ENCODE data around the gene DNMBP.
A peak's percentile ranks its signal among the peaks of the same experiment; 100 is the strongest.
"Not testable (repeated sequence)": the region's sequence is repeated elsewhere in the genome, so short reads cannot be mapped to it uniquely, and the experiment has no call there.

The DNMBP gene

GRCh38 chr10:99993701-99994689, 15.8 kb downstream of the DNMBP start:
- DNase-seq (ENCODE audit: low spot score): peak; percentile 29

DNA sequence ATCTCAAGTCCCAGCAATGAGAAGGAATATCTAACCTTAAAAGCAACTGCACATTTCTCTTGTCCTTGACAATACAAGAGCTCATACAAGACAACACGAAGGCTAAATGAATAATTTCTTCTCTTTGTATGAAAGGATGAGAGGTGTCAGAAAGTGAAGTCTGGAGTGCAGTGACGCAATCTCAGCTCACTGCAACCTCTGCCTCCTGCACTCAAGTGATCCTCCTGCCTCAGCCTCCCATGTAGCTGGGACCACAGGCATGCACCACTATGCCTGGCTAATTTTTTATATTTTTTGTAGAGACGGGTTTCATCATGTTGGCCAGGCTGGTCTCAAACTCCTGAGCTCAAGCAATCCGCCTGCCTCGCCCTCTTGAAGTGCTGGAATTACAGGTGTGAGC, 24.1 kb downstream of the DNMBP start:
- not testable (repeated sequence) for DNase-seq (ENCODE audit: low spot score)

DNA sequence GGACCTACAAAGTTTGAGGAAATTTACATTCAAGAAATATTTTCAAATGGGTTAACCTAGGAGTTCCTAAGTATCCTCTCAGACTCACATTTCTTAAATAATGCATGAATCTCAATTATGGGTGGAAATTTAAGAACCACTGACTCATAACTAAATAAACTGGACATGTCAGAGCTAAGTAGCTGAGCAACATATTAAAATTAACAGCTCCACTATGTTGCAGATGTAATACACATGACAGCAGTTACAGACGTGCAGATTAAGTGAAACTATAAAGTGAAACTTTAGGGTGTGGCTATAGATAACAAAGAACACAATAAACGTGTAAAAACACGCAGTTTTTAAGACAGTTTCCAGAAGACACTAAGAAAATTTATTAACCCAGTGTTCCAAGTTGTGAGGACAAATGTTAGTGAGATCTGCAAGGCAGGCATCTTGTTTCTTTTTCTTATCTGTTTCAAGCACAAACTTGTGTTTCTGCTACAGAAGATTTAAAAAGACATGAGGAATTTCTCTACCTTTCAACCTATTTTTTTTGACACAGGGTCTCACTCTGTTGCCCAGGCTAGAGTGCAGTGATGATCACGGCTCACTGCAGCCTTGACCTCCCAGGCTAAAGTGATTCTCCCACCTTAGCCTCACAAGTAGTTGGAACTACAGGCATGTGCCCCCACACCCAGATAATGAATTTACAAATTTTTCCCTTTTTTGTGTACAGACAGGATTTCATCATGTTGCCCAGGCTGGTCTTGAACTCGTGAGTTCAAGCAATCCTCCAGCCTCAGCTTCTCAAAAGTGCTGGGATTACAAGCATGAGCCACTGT, 25.3 kb downstream of the DNMBP start:
- no peak for DNase-seq (ENCODE audit: low spot score)

DNA sequence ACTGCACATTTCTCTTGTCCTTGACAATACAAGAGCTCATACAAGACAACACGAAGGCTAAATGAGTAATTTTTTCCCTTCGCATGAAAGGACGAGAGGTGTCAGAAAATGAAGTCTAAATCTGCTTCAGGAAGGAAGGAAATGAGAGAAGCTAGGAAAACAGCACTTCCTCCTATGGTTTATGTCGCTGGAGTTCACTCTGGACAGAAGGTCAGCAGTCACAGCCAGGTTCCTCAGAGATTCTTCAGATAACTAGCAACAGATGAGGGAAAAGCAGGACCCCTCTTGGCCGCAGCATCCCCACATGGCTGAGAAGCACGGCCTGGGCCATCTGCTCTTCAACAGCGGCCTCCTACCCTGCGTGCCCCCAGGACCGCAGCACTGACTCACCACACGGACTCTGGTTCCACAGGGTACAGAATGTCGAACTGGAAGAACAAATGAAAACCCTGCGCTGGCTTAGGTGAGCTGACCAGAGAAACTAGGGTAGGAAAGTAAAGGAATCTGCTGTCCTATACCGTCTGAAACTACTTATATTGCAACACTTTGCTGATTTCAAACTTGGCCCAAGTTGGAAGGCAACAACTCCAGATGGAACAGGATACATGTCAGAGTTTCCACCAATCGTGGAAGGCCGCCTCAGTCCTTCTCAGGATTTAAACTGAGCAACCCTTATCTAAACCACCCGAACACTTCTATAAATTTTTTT, 26.3 kb downstream of the DNMBP start:
- no peak for DNase-seq (ENCODE audit: low spot score)

GRCh38 chr10:99982728-99983127, 27.0 kb downstream of the DNMBP start:
- DNase-seq (ENCODE audit: low spot score): no peak

- no peak for DNase-seq (ENCODE audit: low spot score)
These were observed 28.1 kb downstream of the DNMBP start for GRCh38 chr10:99981581-99982199.

GRCh38 chr10:99979066-99979685, 30.6 kb downstream of the DNMBP start:
- DNase-seq (ENCODE audit: low spot score): no peak

DNA sequence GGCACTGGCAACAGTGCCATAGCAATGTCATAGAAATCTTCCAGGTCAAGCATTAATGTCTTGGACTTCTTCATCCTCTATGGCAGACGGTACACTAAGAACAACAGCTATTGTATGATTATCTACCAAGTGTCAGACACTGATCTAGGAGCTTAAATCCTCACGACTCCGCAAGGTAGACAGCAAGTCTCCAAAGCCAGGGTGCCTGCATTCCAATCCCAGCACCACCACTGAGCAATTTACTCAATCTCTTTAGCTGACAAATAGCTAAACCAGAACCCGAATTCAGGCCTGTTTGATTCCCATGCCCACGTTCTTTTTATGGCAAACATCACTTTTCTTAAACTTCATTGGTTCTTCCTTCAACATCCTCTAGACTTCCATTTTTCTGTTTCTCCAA, 31.8 kb downstream of the DNMBP start:
- no peak for DNase-seq (ENCODE audit: low spot score)

GRCh38 chr10:99976886-99977665, 32.7 kb downstream of the DNMBP start:
- DNase-seq (ENCODE audit: low spot score): no peak

DNA sequence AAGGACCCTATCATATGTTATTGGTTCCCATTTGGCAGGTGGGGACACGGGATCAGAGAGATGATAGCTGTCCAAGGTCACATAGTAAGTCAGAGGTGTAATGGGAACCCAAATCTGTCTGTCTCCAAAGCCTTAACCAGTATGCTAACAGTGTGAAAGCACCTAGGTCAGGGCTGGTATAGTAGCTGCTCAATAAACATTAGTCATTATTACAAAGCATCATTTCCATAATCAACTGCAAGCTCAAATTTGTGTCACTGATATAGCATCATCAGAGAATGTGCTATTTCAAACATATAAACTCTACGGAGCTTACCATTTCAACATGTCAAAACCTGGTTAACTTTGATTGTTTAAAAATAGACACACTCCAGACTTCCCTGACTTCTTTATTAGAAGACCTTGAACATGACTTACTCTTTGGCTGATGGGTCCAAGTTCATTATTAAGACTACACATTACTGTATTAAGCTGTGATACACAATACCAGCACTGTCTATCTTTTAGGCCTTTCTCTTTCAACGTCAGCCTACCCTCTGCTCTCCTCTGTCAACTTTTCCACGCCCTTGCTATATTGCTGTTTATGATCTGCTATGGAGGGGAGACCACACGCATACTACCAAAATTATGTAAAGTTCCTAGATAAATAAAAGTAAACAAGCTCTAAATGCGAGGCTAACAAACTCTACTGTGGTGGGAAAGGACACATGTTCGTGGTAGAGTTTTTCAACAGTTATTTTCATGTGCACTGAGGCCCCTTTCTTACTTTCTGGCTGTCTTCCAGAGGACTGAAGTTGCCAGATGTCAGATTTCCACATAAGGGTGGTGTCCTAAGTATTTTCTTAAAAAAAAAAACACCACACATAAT, 33.6 kb downstream of the DNMBP start:
- no peak for DNase-seq (ENCODE audit: low spot score)

DNA sequence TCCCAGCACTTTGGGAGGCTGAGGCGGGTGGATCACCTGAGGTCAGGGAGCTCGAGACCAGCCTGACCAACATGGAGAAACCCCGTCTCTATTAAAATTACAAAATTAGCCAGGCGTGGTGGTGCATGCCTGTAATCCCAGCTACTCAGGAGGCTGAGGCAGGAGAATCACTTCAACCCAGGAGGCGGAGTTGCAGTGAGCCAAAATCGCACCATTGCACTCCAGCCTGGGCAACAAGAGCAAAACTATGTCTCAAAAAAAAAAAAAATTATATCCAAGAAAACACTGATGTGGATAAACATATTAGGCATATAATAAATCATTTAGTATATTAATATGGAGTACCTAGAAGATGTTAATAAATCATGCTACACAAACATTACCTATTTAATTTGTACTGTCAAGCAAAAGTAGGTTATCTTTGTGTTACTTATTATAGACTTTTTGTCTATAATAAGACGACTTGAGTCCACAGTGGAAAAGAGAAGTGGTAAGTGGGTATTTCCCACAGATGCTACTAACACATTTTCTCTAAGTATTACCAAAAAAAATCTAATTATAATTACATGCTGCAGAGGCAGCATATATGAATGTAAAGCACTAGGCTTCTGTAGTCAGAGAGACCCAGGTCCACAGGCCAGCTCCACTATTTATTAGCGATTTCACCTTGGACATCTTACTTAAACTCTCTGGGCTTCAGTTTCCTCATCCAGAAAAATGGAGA, 34.5 kb downstream of the DNMBP start:
- no peak for DNase-seq (ENCODE audit: low spot score)

- no peak for DNase-seq (ENCODE audit: low spot score)
These were observed 36.6 kb downstream of the DNMBP start for GRCh38 chr10:99973190-99973589.

DNA sequence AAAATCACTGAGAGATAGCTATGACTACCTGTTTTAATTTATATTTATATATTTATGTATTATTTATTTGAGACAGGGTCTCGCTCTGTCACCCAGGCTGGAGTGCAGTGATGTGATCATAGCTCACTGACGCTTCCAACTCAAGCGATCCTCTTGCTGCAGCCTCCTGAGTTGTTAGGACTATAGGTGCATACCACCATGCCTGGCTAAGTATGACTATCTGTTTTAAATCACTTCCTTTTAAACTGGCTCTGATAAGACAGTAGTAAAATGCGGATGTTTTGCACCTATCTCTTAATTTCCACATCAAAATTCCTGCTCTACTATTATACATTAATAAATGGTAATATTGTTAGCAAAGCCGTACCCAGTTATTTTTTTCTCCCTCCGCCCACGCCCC, 41.8 kb downstream of the DNMBP start:
- no peak for DNase-seq (ENCODE audit: low spot score)

DNA sequence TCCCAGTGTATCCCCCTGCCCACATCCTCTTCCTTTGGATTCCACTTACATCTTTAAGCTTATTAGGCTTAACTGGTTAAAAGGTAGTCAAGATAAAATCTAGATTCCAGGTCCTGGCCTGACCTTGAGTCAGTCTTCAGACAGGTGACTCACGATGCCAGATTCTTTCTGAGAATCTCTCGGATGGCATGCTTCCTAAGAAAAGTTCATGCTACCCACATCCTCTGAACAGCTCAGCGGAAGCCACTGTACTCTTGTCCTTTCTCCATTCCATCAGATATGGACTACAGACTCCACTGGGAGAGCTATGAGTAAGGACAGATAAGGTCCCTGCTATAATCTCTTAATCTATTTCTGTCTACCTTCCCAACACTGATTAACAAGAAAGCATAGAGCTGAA, 43.4 kb downstream of the DNMBP start:
- DNase-seq (ENCODE audit: low spot score): no peak

DNA sequence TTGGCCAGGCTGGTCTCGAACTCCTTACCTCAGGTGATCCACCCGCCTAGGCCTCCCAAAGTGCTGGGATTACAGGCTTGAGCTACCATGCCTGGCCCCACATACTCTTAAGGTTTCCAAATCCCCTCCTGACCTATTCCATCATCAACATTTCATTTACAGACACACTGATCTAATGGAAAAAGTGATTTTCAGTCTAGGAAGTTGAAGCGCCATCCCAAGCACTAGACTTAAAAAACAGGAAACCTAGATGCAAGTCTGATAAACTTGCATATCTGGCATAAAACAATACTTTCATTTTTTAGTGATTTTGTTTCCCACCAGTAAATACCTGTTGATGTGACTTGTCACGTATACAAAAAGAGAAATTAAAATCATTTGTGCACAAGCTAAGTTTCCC, 44.0 kb downstream of the DNMBP start:
- DNase-seq (ENCODE audit: low spot score): no peak

GRCh38 chr10:99964791-99965190, 45.0 kb downstream of the DNMBP start:
- DNase-seq (ENCODE audit: low spot score): no peak

DNA sequence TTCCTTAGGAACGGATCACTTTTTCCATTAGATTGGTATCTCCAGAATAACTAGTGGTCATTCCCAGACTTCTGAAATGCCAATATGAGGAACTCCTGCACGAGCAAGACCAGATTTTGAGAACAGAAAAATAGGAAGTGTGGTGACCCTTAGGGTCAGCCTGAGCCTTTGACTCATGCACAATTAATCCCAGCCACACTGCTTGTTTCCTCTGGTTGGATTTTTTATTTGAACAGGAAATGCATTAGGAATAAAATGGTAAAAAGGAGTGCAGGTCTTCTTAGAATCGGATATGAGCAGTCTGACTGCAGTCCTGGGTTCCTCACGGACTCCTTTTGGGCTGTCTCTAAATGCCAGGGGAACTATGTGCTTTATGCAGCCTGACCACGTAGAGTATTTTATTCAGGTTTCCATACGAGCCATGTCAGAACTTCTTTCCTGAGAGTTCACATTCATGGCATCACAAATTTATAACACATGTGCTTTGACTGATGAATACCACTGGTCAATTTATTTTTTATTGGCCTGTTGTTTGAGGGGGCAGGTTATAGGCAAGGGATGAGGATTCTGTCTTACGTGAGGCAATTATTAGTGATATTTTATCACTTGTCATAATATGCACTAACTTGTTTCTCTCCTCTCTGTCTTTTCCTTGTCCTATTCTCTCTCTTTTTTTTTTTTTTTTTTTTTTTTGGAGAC, 46.1 kb downstream of the DNMBP start:
- not testable (repeated sequence) for DNase-seq (ENCODE audit: low spot score)

- DNase-seq (ENCODE audit: low spot score): no peak
These were observed 50.9 kb downstream of the DNMBP start for GRCh38 chr10:99958806-99959205.
